Adrenal gland (tissue), 12 donors: ENCODE measurements around the gene PRKG1. TPM values are rescaled to one million over a fixed set of nuclear protein-coding genes. Genes with fewer than 3 reads are reported as not detected.

Source experiments
- DNase-seq, 7 donors: peaks; one replicate each; pipeline ENCODE4 v3.0.0-alpha.2; 2019 to 2020
- H3K27ac ChIP-seq, 5 donors: fragments of 200-600 bp; sonication (generic) in 4 of 5; 1 replicate in 3 of 5; 2 replicates in 2 of 5; pipeline versions ENCODE4 v1.5.1 to v1.8.0; 2016 to 2020; ENCODE audit warnings: mild to moderate bottlenecking in 1 of 5
- H3K27me3 ChIP-seq: fragments of 200-600 bp; 2 replicates; pipeline ENCODE4 v1.8.0; 2021
- H3K36me3 ChIP-seq, 2 donors: fragments of 200-600 bp; replicated peaks in 1 of 2; 1 replicate in 1 of 2; 2 replicates in 1 of 2; pipeline versions ENCODE4 v1.5.1 to v1.8.0; 2018 to 2022
- H3K4me1 ChIP-seq, 2 donors: fragments of 200-600 bp; replicated peaks in 1 of 2; 1 replicate in 1 of 2; 2 replicates in 1 of 2; pipeline versions ENCODE4 v1.5.1 to v1.8.0; 2018 to 2021
- H3K4me3 ChIP-seq, 4 donors: fragments of 200-600 bp; sonication (generic) in 3 of 4; one replicate each; pipeline ENCODE4 v1.5.1; 2016 to 2018
- H3K9me3 ChIP-seq, 3 donors: fragments of 200-600 bp; sonication (generic) in 1 of 3; replicated peaks in 1 of 3; 1 replicate in 2 of 3; 2 replicates in 1 of 3; pipeline versions ENCODE4 v1.5.1 to v1.8.0; 2016 to 2021
- POLR2A ChIP-seq, 2 donors: fragments of 450-650 bp; IDR thresholded peaks; one replicate each; pipeline ENCODE4 v1.6.1; 2017; ENCODE audit warnings: antibody characterized with exemption in 2 of 2, mild to moderate bottlenecking in 2 of 2, moderate library complexity in 1 of 2
- WGBS, 4 donors: extraction: QIAGEN DNeasy Blood & Tissue Kit in 2 of 4; methylation state at CpG; one replicate each; pipeline versions ENCODE4 v1.1.5 to v1.1.7; 2013 to 2017; 5-methylcytosine and 5-hydroxymethylcytosine counted together
- intact Hi-C, 2 donors: fragments of 100-400 bp; cut with DNase I; formaldehyde crosslinking; loops; one replicate each; pipeline versions ENCODE4 v1.14.1 to v1.15.0; 2022 to 2023
- polyA plus RNA-seq, 3 donors: library from polyadenylated mRNA; stranded (reverse); fragments of 200-250 nt in 2 of 3; fragments of 350-450 nt in 1 of 3; fragmentation: Illumina TruSeq in 1 of 3; extraction: RNeasy Lipid Tissue Mini Kit (QIAGEN cat#74804) in 1 of 3; gene quantifications; one replicate each; pipeline ENCODE4 v1.2.3, GENCODE V29; 2013 to 2014
- total RNA-seq, 9 donors: library from RNA; depleted of rRNA in 4 of 9; stranded (reverse); fragments of >200 nt in 4 of 9; fragments of 120-200 nt in 1 of 9; fragmentation: NEBNext Ultra II Directional in 1 of 9; extraction: Animal tissue kit (Norgen Biotek cat#: 25700) in 1 of 9; gene quantifications; one replicate each; pipeline versions ENCODE4 v1.1.0 to v1.2.4, GENCODE V29; 2013 to 2023
- TF ChIP-seq, protein P1 (sequence below), 6 experiments: fragments of 450-650 bp in 4 of 6; fragments of 200-600 bp in 2 of 6; sonication (generic) in 1 of 6; IDR thresholded peaks; 1 replicate in 5 of 6; 2 replicates in 1 of 6; pipeline versions ENCODE4 v1.5.1 to v1.8.0; 2016 to 2021; ENCODE audit warnings: antibody characterized with exemption in 6 of 6, mild to moderate bottlenecking in 2 of 6, moderate library complexity in 1 of 6
- donor health status: healthy with polysubstance abuse.
- donor health status: Bipolar disorder and iron deficiency.
- donor health status: DM: yes; HTN: yes; CAD: no.
- donor health status: DM: no; HTN: no; CAD: no.
- donor health status: DM: no; HTN: no; CAD: no.
- donor health status: DM: yes; HTN: yes; CAD: no.

The PRKG1 gene
- total and polyA plus RNA-seq, 12 donors: 6.9 to 104 (median 29.7) TPM

DNA sequence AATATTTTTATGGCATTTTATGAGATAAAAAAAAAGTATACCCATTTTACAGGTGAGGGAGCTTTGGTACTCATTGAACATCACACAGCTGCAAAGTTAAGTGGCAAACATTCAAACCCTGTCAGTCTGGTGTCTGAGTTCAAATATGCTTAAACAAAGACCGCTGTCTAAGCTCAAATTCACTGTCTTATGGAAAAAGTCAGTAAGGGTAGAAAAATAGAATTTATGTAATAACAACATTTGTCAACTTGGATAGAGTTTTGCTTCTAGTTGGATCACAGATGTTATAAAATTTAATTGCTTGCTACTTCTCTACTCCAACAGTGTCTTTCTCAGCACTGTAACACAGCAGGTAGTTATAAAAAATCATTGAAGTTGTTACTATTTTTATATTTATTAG is 786.8 kb downstream of the PRKG1 start:
- no peak overlapping the region for H3K27ac ChIP-seq

DNA sequence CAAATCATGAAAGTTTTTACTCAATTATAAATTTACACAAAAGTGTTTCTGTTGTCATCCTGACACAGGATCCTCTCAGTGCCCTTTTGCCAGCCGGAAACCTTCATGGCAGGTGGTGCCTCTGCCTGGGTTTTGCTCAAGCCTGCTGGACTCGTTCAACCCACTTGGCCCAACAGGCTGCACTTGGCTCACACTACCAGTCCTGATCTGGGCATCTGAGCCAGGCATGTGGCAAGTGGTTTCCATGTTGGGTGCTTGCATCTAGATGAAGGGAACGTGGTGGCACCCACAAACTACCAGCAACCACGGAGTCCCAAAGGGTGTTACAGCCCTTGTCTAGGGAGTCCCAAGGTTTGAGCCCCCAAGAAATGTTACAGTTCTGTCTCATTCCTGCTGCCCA is 787.4 kb downstream of the PRKG1 start:
- peaks cover 7 to 11% of the 10 kb centered on the region in 2 donors for H3K4me1 ChIP-seq
- no peak overlapping the region for H3K27ac ChIP-seq
- no peak overlapping the region for H3K4me3 ChIP-seq
- H3K27me3 ChIP-seq: no peaks in the 10 kb centered on the region
- intact Hi-C loops: no loop called here
- 91 to 98% (median 92%) methylated on average over 3 to 4 of the region's 4 CpGs for WGBS, 4 donors
- DNase-seq: no peak
- no peak for TF ChIP-seq POLR2A (IDR thresholded peaks at IDR 0.05)
- TF ChIP-seq, protein P1, sequence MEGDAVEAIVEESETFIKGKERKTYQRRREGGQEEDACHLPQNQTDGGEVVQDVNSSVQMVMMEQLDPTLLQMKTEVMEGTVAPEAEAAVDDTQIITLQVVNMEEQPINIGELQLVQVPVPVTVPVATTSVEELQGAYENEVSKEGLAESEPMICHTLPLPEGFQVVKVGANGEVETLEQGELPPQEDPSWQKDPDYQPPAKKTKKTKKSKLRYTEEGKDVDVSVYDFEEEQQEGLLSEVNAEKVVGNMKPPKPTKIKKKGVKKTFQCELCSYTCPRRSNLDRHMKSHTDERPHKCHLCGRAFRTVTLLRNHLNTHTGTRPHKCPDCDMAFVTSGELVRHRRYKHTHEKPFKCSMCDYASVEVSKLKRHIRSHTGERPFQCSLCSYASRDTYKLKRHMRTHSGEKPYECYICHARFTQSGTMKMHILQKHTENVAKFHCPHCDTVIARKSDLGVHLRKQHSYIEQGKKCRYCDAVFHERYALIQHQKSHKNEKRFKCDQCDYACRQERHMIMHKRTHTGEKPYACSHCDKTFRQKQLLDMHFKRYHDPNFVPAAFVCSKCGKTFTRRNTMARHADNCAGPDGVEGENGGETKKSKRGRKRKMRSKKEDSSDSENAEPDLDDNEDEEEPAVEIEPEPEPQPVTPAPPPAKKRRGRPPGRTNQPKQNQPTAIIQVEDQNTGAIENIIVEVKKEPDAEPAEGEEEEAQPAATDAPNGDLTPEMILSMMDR (IDR thresholded peaks at IDR 0.05): no peak
- H3K9me3 ChIP-seq: no peaks in the 10 kb centered on the region
- H3K36me3 ChIP-seq: no peaks in the 10 kb centered on the region

More for the DNA sequence above, 786.8 kb downstream of the PRKG1 start:
- Histone ChIP-seq H3K4me3 (no peak overlapping the region), H3K27me3 (no peaks in the 10 kb centered on the region), H3K4me1 (peaks cover 7 to 11% of the 10 kb centered on the region in 2 donors), H3K9me3 (no peaks in the 10 kb centered on the region), H3K36me3 (no peaks in the 10 kb centered on the region)
- DNase-seq: no peak
- no peak for TF ChIP-seq POLR2A (IDR thresholded peaks at IDR 0.05)
- TF ChIP-seq, protein P1 (IDR thresholded peaks at IDR 0.05): no peak
- WGBS, 4 donors: 78 to 92% (median 88%) methylated on average over 1 of the region's 1 CpG
- intact Hi-C loops: no loop called here

DNA sequence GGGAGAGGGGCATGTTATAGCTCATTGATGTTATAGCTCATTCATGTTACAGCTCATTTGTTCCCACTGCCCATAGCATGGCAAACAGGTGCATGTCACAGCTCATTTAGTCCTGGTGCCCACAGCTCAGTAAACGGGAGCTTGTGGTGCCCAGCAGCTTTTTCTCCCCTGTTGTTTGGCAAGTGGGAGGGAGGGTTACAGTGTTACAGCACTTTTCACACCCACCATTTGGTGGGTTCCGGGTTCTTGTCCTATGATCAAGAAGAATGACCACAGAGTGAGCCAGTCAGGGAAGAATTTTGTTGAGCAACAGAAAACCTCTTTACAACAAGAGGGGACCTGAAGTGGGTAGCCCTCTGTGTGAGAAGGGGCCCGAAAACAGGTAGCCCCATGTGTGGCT is 787.9 kb downstream of the PRKG1 start:
- peaks cover 7 to 11% of the 10 kb centered on the region in 2 donors for H3K4me1 ChIP-seq
- no peaks in the 10 kb centered on the region for H3K27me3 ChIP-seq
- no peak for DNase-seq
- H3K27ac ChIP-seq: no peak overlapping the region
- no peak overlapping the region for H3K4me3 ChIP-seq
- H3K36me3 ChIP-seq: no peaks in the 10 kb centered on the region
- no peaks in the 10 kb centered on the region for H3K9me3 ChIP-seq
- intact Hi-C loops: no loop called here
- WGBS, 4 donors: 90 to 95% (median 94%) methylated on average over 3 of the region's 3 CpGs
- TF ChIP-seq, protein P1 (IDR thresholded peaks at IDR 0.05): no peak
- no peak for TF ChIP-seq POLR2A (IDR thresholded peaks at IDR 0.05)

DNA sequence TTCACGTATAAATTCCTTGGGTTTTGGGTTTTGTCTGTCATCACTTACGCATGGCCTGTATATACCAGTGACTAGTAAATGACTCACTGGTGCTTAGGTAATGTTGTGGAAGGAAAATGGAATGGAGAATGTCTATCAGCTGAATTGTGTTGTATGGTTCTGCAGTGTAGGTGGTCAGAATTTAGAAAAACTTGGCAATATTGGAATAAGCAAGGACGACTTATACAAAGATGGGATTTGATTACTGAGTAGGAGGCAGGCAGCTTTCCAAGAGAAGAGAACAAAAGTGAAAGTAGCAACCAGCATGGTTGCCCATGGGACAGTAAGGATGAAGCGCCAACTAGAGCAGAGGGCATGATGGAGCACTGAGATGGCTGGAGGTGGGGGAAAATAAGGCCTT is 793.7 kb downstream of the PRKG1 start:
- no peaks in the 10 kb centered on the region for H3K27me3 ChIP-seq
- 82 to 87% (median 85%) methylated on average over 4 of the region's 4 CpGs for WGBS, 4 donors
- H3K27ac ChIP-seq: no peak overlapping the region
- DNase-seq: peak in 2 of 7 donors; percentile 18 to 20
- H3K36me3 ChIP-seq: no peaks in the 10 kb centered on the region
- no peaks in the 10 kb centered on the region for H3K4me1 ChIP-seq
- H3K9me3 ChIP-seq: no peaks in the 10 kb centered on the region
- intact Hi-C loops: no loop called here
- no peak overlapping the region for H3K4me3 ChIP-seq
- no peak for TF ChIP-seq POLR2A (IDR thresholded peaks at IDR 0.05)
- TF ChIP-seq, protein P1 (IDR thresholded peaks at IDR 0.05): no peak
